Measurements from ENCODE around the gene NPAS2. TPM values are rescaled to one million over a fixed set of nuclear protein-coding genes. Genes with fewer than 3 reads are reported as not detected.
A peak's percentile ranks its signal among the peaks of the same experiment; 100 is the strongest.

Gene NPAS2
- total and polyA plus RNA-seq, 2 donors from 2014 or later: 8.4 to 44.5 TPM

GRCh38 chr2:101012054-101012705, 192.2 kb downstream of the NPAS2 start:
- FAIRE-seq (no peak), DNase-seq (no peak)
- H3K27ac ChIP-seq (ENCODE audit: low read depth in 2 of 2, low read length in 2 of 2): no peak overlapping the region
- H3K36me3 ChIP-seq (ENCODE audit: control insufficient read depth in 2 of 3, insufficient read depth in 3 of 3, low read length in 3 of 3): peaks cover 0 to 10% (median 6%) of the 10 kb centered on the region in 3 donors
- H3K4me1 ChIP-seq (ENCODE audit: control insufficient read depth in 2 of 3, insufficient read depth in 2 of 3, low read depth in 1 of 3, low read length in 3 of 3): no peaks in the 10 kb centered on the region
- no peak for TF ChIP-seq CTCF (IDR thresholded peaks at IDR 0.05; ENCODE audit: borderline replicate concordance, extremely low read depth, insufficient read depth)
- H3K27me3 ChIP-seq (ENCODE audit: control insufficient read depth, insufficient read depth, low read length): no peaks in the 10 kb centered on the region
- no peaks in the 10 kb centered on the region for H3K9me3 ChIP-seq (ENCODE audit: control insufficient read depth in 2 of 3, insufficient read depth in 1 of 3, low read length in 3 of 3)
- H3K4me3 ChIP-seq (ENCODE audit: low read length in 3 of 3): no peak overlapping the region
- H3K9ac ChIP-seq (ENCODE audit: low read length in 3 of 3): no peak overlapping the region
- intact Hi-C loops (cut with DNase I): no loop called here

- H3K4me3 ChIP-seq (ENCODE audit: low read length in 3 of 3): no peak overlapping the region
- peaks cover 0 to 8% (median 4%) of the 10 kb centered on the region in 3 donors for H3K36me3 ChIP-seq (ENCODE audit: control insufficient read depth in 2 of 3, insufficient read depth in 3 of 3, low read length in 3 of 3)
- no peaks in the 10 kb centered on the region for H3K9me3 ChIP-seq (ENCODE audit: control insufficient read depth in 2 of 3, insufficient read depth in 1 of 3, low read length in 3 of 3)
- DNase-seq: peak in 3 of 5 donors; percentile 44 to 70 (median 68)
- no peaks in the 10 kb centered on the region for H3K4me1 ChIP-seq (ENCODE audit: control insufficient read depth in 2 of 3, insufficient read depth in 2 of 3, low read depth in 1 of 3, low read length in 3 of 3)
- H3K9ac ChIP-seq (ENCODE audit: low read length in 3 of 3): no peak overlapping the region
- intact Hi-C loops (cut with DNase I): no loop called here
- no peak for FAIRE-seq
- no peak overlapping the region for H3K27ac ChIP-seq (ENCODE audit: low read depth in 2 of 2, low read length in 2 of 2)
- H3K27me3 ChIP-seq (ENCODE audit: control insufficient read depth, insufficient read depth, low read length): no peaks in the 10 kb centered on the region
- peak; percentile 77 for TF ChIP-seq CTCF (IDR thresholded peaks at IDR 0.05; ENCODE audit: borderline replicate concordance, extremely low read depth, insufficient read depth)
These were observed 192.8 kb downstream of the NPAS2 start for GRCh38 chr2:101012706-101013181.

GRCh38 chr2:101014264-101014857, 194.4 kb downstream of the NPAS2 start:
- H3K27me3 ChIP-seq (ENCODE audit: control insufficient read depth, insufficient read depth, low read length): no peaks in the 10 kb centered on the region
- no peak for DNase-seq
- intact Hi-C loops (cut with DNase I): no loop called here
- no peak for FAIRE-seq
- H3K27ac ChIP-seq (ENCODE audit: low read depth in 2 of 2, low read length in 2 of 2): no peak overlapping the region
- H3K4me1 ChIP-seq (ENCODE audit: control insufficient read depth in 2 of 3, insufficient read depth in 2 of 3, low read depth in 1 of 3, low read length in 3 of 3): no peaks in the 10 kb centered on the region
- no peak overlapping the region for H3K4me3 ChIP-seq (ENCODE audit: low read length in 3 of 3)
- no peak for TF ChIP-seq CTCF (IDR thresholded peaks at IDR 0.05; ENCODE audit: borderline replicate concordance, extremely low read depth, insufficient read depth)
- H3K36me3 ChIP-seq (ENCODE audit: control insufficient read depth in 2 of 3, insufficient read depth in 3 of 3, low read length in 3 of 3): peaks cover 0 to 13% (median 3%) of the 10 kb centered on the region in 3 donors
- H3K9ac ChIP-seq (ENCODE audit: low read length in 3 of 3): no peak overlapping the region
- no peaks in the 10 kb centered on the region for H3K9me3 ChIP-seq (ENCODE audit: control insufficient read depth in 2 of 3, insufficient read depth in 1 of 3, low read length in 3 of 3)
